HEK293T (cell line): Measurements from ENCODE around the gene PGBD5.

Experiments used
- ELF4 ChIP-seq: fragments of 450-650 bp; IDR thresholded peaks from 2 replicates; pipeline ENCODE4 v1.6.1; 2017; ENCODE audit warnings: antibody characterized with exemption
- FOXA1 ChIP-seq: fragments of 450-650 bp; IDR thresholded peaks from 2 replicates; pipeline ENCODE4 v1.6.1; 2016; ENCODE audit warnings: mild to moderate bottlenecking
- FOXK2 ChIP-seq: fragments of 450-650 bp; IDR thresholded peaks from 2 replicates; pipeline ENCODE4 v1.6.1; 2016; ENCODE audit warnings: mild to moderate bottlenecking
- HDGF ChIP-seq: fragments of 450-650 bp; IDR thresholded peaks from 2 replicates; pipeline ENCODE4 v1.6.1; 2017; ENCODE audit warnings: antibody characterized with exemption, borderline replicate concordance
- L3MBTL2 ChIP-seq: fragments of 450-650 bp; conservative IDR thresholded peaks from 2 replicates; pipeline ENCODE4 v1.6.1; 2016; ENCODE audit warnings: mild to moderate bottlenecking
- LEF1 ChIP-seq: fragments of 450-650 bp; IDR thresholded peaks from 2 replicates; pipeline ENCODE4 v1.6.1; 2017; ENCODE audit warnings: mild to moderate bottlenecking, borderline replicate concordance
- SP1 ChIP-seq: fragments of 450-650 bp; IDR thresholded peaks from 2 replicates; pipeline ENCODE4 v1.6.1; 2017
- ZNF384 ChIP-seq: fragments of 450-650 bp; IDR thresholded peaks from 2 replicates; pipeline ENCODE4 v1.6.1; 2016

- TF ChIP-seq FOXA1, result no peak
- TF ChIP-seq SP1, result no peak
- no peak for TF ChIP-seq L3MBTL2
- TF ChIP-seq HDGF, result no peak
- TF ChIP-seq FOXK2, result no peak
- no peak for TF ChIP-seq ZNF384
- no peak for TF ChIP-seq LEF1
- no peak for TF ChIP-seq ELF4
Observed at GRCh38 chr1:230400007-230400344, 26.2 kb downstream of the PGBD5 start.
